ENCODE data around the gene PIK3C3.
"Not testable (repeated sequence)": the region's sequence is repeated elsewhere in the genome, so short reads cannot be mapped to it uniquely, and the experiment has no call there.

PIK3C3 gene

GRCh38 chr18:42072407-42072806 is 117.4 kb downstream of the PIK3C3 start:
- no peak for DNase-seq (ENCODE audit: low read depth, low spot score)

- DNase-seq (ENCODE audit: low read depth, low spot score): no peak
Observed at GRCh38 chr18:42074704-42075103, 119.7 kb downstream of the PIK3C3 start.

GRCh38 chr18:42078711-42079110 is 123.7 kb downstream of the PIK3C3 start:
- DNase-seq (ENCODE audit: low read depth, low spot score): no peak

GRCh38 chr18:42080340-42080739 is 125.3 kb downstream of the PIK3C3 start:
- DNase-seq (ENCODE audit: low read depth, low spot score): no peak

- DNase-seq (ENCODE audit: low read depth, low spot score): no peak
Observed at GRCh38 chr18:42082415-42083234, 127.6 kb downstream of the PIK3C3 start.

GRCh38 chr18:42086288-42086687 is 131.3 kb downstream of the PIK3C3 start:
- no peak for DNase-seq (ENCODE audit: low read depth, low spot score)

- DNase-seq (ENCODE audit: low read depth, low spot score): no peak
Observed at GRCh38 chr18:42087235-42087634, 132.2 kb downstream of the PIK3C3 start.

GRCh38 chr18:42087876-42088275 is 132.8 kb downstream of the PIK3C3 start:
- DNase-seq (ENCODE audit: low read depth, low spot score): no peak

GRCh38 chr18:42092848-42093247 is 137.8 kb downstream of the PIK3C3 start:
- DNase-seq (ENCODE audit: low read depth, low spot score): no peak

- no peak for DNase-seq (ENCODE audit: low read depth, low spot score)
Observed at GRCh38 chr18:42094875-42095274, 139.8 kb downstream of the PIK3C3 start.

- DNase-seq (ENCODE audit: low read depth, low spot score): no peak
Observed at GRCh38 chr18:42095732-42096377, 140.8 kb downstream of the PIK3C3 start.

GRCh38 chr18:42100248-42100647 is 145.2 kb downstream of the PIK3C3 start:
- DNase-seq (ENCODE audit: low read depth, low spot score): no peak

GRCh38 chr18:42100911-42101310 is 145.9 kb downstream of the PIK3C3 start:
- no peak for DNase-seq (ENCODE audit: low read depth, low spot score)

GRCh38 chr18:42105394-42105793 is 150.4 kb downstream of the PIK3C3 start:
- DNase-seq (ENCODE audit: low read depth, low spot score): no peak

- no peak for DNase-seq (ENCODE audit: low read depth, low spot score)
Observed at GRCh38 chr18:42106784-42107183, 151.8 kb downstream of the PIK3C3 start.

- no peak for DNase-seq (ENCODE audit: low read depth, low spot score)
Observed at GRCh38 chr18:42107287-42107686, 152.3 kb downstream of the PIK3C3 start.

GRCh38 chr18:42107691-42108450 is 152.8 kb downstream of the PIK3C3 start:
- no peak for DNase-seq (ENCODE audit: low read depth, low spot score)

- DNase-seq (ENCODE audit: low read depth, low spot score): not testable (repeated sequence)
Observed at GRCh38 chr18:42112147-42112546, 157.1 kb downstream of the PIK3C3 start.

- no peak for DNase-seq (ENCODE audit: low read depth, low spot score)
Observed at GRCh38 chr18:42112657-42113420, 157.8 kb downstream of the PIK3C3 start.

- DNase-seq (ENCODE audit: low read depth, low spot score): no peak
Observed at GRCh38 chr18:42113529-42114191, 158.6 kb downstream of the PIK3C3 start.

- DNase-seq (ENCODE audit: low read depth, low spot score): peak; percentile 50
Observed at GRCh38 chr18:42114310-42114943, 159.4 kb downstream of the PIK3C3 start.
